Measurements from ENCODE around the gene CXCL14.

CXCL14 gene

GRCh38 chr5:135596157-135596763 lies 17.5 kb upstream of the CXCL14 start:
- DNase-seq (ENCODE audit: low spot score): no peak

- no peak for DNase-seq (ENCODE audit: low spot score)
These were observed 15.7 kb upstream of the CXCL14 start for GRCh38 chr5:135594416-135594960.

GRCh38 chr5:135593886-135594285 lies 15.1 kb upstream of the CXCL14 start:
- no peak for DNase-seq (ENCODE audit: low spot score)

- DNase-seq (ENCODE audit: low spot score): no peak
These were observed 14.3 kb upstream of the CXCL14 start for GRCh38 chr5:135593141-135593540.

- no peak for DNase-seq (ENCODE audit: low spot score)
These were observed 13.7 kb upstream of the CXCL14 start for GRCh38 chr5:135592312-135593045.

GRCh38 chr5:135591277-135591676 lies 12.5 kb upstream of the CXCL14 start:
- DNase-seq (ENCODE audit: low spot score): no peak

GRCh38 chr5:135589152-135589551 lies 10.4 kb upstream of the CXCL14 start:
- no peak for DNase-seq (ENCODE audit: low spot score)

- DNase-seq (ENCODE audit: low spot score): no peak
These were observed 9.2 kb upstream of the CXCL14 start for GRCh38 chr5:135587721-135588663.

GRCh38 chr5:135584918-135585317 lies 6.1 kb upstream of the CXCL14 start:
- no peak for DNase-seq (ENCODE audit: low spot score)

- DNase-seq (ENCODE audit: low spot score): no peak
These were observed 5.5 kb upstream of the CXCL14 start for GRCh38 chr5:135584276-135584675.

GRCh38 chr5:135582099-135582781 lies 3.4 kb upstream of the CXCL14 start:
- DNase-seq (ENCODE audit: low spot score): no peak

GRCh38 chr5:135578305-135578684 lies 496 bp downstream of the CXCL14 start:
- no peak for DNase-seq (ENCODE audit: low spot score)

- no peak for DNase-seq (ENCODE audit: low spot score)
These were observed 1.4 kb downstream of the CXCL14 start for GRCh38 chr5:135577421-135577820.

GRCh38 chr5:135576075-135576599 lies 2.7 kb downstream of the CXCL14 start:
- no peak for DNase-seq (ENCODE audit: low spot score)

GRCh38 chr5:135574493-135574892 lies 4.3 kb downstream of the CXCL14 start:
- DNase-seq (ENCODE audit: low spot score): no peak

- DNase-seq (ENCODE audit: low spot score): no peak
These were observed 6.9 kb downstream of the CXCL14 start for GRCh38 chr5:135571902-135572301.

- no peak for DNase-seq (ENCODE audit: low spot score)
These were observed 7.7 kb downstream of the CXCL14 start for GRCh38 chr5:135571066-135571609.

- no peak for DNase-seq (ENCODE audit: low spot score)
These were observed 8.4 kb downstream of the CXCL14 start for GRCh38 chr5:135570453-135570764.

- peak; percentile 74 for DNase-seq (ENCODE audit: low spot score)
These were observed 8.9 kb downstream of the CXCL14 start for GRCh38 chr5:135569755-135570452.

- DNase-seq (ENCODE audit: low spot score): no peak
These were observed 9.8 kb downstream of the CXCL14 start for GRCh38 chr5:135568923-135569360.

GRCh38 chr5:135568246-135568645 lies 10.5 kb downstream of the CXCL14 start:
- no peak for DNase-seq (ENCODE audit: low spot score)

Data from ecto neural progenitor cell (in vitro differentiated cells).